ENCODE results near the gene PTPN20. TPM values are rescaled to one million over a fixed set of nuclear protein-coding genes. Genes with fewer than 3 reads are reported as not detected.

PTPN20 gene
- total RNA-seq, 1 donor from 2014 or later: 3.0 TPM

DNA sequence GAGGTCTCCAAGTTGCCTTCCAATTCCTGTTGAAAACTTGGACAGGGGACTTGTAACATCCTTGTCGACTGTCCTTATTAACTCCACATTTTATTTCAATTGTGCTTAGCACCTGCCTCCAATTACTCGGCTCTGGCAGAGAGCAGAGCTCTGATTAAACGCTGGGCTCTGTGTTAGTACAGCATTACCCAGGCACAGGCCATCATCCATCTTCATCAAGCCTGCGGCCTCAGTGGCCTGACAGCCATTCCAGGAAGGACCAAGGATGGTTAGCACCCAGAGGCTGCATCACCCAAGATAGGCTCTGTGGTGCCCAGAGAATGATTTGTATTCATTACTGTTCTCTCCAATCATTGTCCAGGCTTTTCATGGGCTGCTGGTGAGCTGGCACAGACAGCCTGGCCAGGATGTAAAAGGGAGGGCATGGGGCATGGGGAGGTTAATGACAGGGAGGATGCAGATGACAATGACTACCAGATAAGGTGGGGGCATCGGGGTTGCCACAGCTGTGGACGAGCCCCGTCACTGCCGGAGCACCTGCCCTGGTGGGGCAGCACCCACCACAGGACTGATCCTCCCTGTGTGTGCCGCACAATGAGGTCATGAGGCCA lies 123.3 kb downstream of the PTPN20 start:
- DNase-seq: peak; percentile 62

GRCh38 chr10:47035171-47035818 lies 124.1 kb downstream of the PTPN20 start:
- DNase-seq: no peak

GRCh38 chr10:47035819-47036337 lies 124.7 kb downstream of the PTPN20 start:
- DNase-seq: no peak

GRCh38 chr10:47036771-47037170 lies 125.5 kb downstream of the PTPN20 start:
- DNase-seq: no peak

DNA sequence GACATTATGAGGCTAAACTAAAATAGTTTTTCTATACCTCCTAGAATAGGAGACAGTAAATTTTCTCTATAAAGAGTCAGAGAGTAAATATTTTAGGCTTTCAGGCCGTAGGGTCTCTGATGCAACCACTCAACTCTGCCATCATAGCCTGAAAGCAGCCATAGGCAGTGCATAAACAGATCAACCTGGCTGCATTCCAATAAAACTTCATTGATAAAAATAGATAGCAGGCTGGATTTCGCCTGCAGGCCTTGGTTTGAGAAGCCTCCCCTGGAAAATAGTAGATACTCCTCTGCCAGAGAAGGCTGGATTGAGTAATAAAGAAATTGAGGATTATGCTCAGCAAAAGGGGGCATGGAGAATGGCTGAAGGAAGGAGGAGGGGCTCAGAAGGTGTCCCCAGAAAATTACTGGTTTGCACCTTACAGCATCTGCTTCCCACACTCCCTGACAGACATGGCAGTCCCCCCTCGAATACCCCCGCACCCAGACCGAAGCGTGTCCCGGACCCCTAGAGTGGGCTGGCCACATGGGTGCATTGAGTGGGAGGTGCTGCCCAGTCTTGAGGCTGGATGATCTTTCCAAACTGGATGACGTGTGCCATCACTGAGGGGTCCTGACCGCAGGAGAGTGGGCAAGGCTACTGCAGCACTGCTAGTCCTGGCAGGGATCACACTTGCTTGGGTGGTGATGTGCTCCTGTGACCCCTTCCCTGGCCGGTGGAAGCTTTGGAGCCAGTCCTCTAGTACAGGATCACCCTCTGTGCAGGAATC lies 126.6 kb downstream of the PTPN20 start:
- DNase-seq: no peak

DNA sequence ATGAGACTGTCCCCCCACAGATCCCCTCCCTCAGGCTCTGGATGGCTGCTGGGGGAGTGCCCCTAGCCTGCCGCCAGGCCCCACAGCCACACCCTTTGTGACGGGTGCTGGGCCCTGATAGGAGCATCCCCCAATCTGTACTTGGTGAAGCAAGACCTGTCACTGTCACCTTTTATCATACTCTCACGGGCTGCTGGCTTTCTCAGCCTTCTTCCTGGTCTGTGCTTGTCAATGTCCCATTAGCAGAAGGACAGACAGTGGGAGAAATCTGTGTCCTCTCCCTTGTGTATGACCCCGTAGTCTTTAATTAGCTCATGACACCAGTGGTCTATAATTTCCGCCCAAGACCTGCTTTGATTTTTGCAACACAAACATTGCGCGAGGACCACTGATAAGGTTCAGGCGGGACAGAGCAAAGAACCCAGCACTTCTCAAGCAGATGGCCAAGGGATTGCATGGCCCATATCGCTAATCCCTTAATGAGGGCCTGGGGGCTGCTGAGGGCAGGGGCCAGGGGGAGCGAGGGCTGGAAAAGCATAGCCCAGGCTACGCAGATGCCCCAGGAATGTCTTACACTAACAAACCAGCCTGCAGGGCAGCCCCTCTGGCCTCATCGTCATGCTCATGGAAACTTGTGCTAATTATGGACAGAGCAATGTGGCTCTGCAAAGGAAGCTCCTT lies 127.8 kb downstream of the PTPN20 start:
- no peak for DNase-seq

GRCh38 chr10:47039562-47039913 lies 128.3 kb downstream of the PTPN20 start:
- DNase-seq: peak; percentile 78

DNA sequence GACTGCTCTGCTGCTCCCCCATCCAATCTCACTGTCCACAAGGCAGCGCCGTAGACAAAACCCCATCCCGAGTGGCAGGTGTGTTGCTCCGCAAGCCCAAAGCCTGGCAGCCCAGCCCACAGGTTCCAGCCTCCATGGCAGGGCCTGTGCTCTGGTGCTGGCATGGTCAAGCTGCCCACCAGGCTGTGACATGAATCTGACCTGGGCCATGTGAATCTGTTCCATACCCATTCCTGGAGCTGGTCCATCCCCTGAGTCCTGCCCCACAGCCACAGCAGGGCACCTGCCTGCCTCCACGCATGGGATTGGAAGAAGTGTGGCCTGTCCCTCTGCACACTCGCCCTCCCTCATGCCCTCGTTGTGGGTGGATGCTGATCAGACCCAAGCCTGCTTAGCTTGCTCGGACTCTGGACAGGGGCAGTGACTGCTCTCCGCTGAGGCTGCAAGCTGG lies 128.8 kb downstream of the PTPN20 start:
- DNase-seq: no peak

DNA sequence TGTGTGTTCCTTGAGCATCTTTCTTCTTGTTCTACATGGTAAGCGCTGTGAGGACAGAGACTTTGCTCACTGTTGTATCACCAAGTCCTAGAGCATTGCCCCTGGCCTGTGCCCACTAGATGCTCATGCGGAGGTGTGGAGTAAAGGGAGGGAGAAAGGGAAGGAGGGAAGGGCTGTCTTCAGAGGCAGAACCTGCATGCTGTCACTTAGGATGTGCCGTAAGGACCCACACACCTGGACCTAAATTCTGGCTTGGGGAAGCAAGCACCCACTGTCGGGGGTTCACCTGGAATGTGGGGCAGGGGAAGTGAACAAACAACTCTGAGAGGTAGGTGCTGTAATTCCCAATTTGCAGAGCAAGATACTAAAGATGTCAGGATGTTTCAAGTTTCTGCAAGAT lies 129.5 kb downstream of the PTPN20 start:
- no peak for DNase-seq

DNA sequence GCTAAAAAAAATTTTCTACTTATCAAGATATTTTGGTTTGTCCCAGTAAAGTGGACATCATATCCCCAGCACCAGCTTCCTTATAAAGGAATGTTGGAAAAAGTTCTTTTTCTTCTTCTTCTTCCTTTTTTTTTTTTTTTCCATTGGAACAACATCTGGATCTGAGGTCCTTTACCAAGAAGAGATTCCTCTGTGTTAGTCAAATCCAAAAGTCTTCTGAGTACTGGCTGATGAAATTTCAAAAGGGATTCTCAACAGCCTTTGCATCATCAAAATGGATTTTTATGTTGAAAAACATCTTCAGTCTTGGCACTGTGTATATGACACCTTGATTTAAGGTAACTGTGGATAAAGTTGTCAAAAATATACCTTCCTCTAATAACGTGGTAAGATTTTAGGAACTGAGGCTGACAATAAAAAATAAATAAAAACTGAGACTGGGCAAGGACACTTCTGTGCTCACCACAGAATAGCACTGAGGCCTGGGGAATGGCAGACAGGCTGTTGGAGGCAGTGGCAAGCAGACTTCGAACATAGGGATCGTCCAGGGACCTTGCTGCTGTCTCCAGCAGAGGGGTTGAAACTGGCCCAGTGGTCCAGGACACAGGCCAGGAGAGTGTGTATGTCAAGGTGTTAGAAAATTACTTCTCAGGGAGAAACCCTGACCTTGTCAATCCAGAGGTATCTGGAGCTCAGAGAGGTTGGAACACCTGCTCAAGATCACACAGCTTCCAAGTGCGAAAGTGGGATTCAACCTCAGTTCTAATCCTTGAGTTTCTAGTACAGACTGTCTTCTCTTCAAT lies 130.4 kb downstream of the PTPN20 start:
- DNase-seq: no peak

GRCh38 chr10:47042199-47042473 lies 130.9 kb downstream of the PTPN20 start:
- DNase-seq: no peak

DNA sequence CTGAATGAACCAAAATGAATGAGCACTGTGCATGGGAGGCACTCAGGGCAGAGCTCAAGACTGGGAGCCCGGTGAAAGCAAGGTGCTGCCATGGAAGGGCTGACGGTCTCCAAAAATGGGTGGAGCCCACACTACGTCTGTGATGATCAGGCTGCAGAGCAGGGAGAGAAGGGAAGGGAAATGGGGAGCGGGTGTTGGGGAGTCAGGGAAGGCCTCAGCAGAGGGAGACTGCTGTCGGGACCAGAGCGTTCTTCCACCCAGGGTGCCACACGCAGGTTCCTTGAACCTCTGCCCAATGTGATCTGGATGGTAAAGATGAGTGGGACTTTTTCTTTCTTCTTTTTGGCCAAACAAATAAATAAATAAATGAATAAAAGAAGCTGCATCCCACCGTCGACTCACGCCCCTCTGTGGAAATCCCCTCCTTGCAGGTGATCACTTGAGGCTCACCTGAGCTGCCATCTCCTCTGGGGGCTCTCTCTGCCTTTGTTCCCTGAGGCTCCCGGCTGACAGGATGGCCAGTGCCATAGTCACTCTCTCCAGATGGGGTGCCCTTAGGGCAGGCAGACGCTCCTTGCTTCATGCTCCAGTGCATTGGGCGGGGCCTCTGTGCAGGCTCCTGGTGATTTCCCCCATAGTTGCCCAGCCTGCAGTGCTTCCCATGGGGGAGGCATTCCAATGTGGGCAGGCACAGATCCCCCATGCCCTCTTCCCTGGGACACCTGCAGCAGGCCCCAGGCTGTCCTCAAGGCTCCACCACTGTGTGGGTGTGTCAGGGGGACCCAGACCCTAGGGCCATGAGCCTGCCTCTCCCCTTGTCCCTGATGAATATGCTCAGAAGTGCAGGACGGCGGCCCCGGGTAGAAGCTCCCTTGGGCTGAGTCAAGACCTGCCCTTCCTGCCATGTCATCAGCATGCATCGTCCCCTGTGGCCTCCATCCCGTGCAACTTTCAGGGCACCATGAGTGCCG lies 131.8 kb downstream of the PTPN20 start:
- no peak for DNase-seq

- DNase-seq: no peak
Observed at GRCh38 chr10:47043928-47044538, 132.8 kb downstream of the PTPN20 start.

- no peak for DNase-seq
Observed at GRCh38 chr10:47044741-47045140, 133.5 kb downstream of the PTPN20 start.

DNA sequence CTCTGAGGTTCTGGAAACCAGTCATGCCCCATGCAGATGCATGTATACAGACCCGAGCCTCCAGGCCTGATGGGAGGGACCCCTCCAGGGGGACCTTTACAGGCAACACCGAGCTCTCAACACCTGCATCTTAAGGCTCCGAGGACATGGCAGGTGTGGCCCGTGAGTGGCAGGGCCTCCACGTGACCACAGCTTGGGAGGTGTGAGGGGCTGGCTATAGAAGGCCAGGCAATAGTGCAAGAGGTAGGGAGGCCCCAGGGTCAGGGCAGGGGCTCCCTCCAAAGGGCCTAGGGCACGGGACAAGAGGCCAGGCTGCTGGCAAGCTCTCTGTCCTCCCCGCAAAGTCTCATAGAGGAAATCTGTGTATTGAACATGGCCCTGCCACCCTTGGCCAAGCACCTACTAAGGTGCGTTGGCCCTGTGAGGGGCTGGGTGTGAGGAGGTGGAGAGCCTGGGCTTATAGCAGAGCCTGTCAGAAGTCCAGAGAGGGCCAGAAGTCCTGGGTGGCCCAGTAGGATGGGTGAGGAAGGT lies 134.2 kb downstream of the PTPN20 start:
- no peak for DNase-seq

GRCh38 chr10:47046321-47047126 lies 135.3 kb downstream of the PTPN20 start:
- DNase-seq: no peak

- DNase-seq: no peak
Observed at GRCh38 chr10:47047127-47047504, 135.9 kb downstream of the PTPN20 start.

DNA sequence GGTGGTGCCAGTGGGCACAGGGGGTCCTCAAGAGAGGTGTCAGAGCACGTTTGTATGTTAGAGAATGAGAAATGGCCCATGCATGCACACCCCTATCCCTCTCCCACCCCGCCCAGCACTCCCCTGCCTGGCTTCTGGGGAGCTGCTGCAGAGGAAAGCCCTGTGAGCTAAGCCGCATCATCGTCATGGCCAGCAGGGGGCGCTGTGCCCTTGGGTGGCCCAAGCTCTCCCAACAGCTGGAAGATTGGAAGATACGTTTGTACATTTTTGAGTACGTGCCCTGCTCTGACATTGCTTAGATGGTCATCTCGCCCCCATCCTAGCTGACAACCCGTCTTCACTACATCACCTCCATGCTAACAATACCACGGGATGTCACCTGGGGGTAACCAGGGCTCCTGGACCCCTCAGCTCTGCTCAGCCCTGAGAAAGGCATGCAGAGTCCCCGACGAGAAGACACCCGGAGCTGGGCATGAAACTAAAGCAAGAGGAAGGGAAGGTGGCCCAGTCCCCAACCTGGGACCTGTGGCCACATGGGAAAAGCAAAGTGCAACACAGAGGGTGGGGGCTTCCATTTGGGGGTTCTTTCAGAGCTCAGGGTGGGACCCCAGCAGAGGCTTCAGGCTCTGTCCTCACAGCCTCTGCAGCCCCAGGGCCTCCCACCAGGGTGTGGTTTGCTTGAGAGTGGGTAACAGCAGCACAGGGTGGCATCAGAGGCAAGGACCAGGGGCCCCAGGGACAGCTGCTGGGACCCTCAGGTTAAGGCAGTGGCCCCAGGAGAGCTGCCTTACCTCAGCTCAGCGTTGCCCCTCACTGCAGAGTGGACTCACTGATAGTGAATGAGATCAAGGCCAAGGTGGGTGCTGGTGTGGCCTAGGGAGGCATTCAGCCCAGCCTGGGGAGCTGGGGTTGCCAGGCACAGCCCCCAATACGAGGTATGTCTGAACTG lies 136.6 kb downstream of the PTPN20 start:
- DNase-seq: peak; percentile 85

Measured in tongue (tissue), 2 donors.